Measurements from ENCODE around the gene P3H2.

DNA sequence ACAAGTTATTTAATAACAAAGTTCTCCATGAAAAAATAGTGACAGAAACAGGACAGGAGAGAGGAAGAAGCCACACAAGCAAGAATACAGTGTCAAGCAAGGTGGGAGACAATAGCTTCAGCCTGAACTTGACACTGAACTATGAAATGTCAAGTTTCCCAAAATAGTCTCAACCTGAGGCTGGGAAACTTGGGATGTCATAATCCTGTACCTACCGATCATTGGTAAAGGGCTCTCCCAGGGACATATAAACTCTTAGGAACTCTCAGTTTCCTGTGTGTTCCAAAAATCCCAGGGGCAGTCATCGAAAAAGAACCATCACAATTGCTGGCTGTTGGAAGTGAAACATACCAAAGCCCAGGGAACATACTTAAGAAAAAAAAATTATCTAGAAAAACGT lies 211.6 kb downstream of the P3H2 start:
- TF ChIP-seq EP300 (IDR thresholded peaks at IDR 0.05) (no peak), POLR2A (IDR thresholded peaks at IDR 0.05) (no peak)
- TF ChIP-seq, protein P1, sequence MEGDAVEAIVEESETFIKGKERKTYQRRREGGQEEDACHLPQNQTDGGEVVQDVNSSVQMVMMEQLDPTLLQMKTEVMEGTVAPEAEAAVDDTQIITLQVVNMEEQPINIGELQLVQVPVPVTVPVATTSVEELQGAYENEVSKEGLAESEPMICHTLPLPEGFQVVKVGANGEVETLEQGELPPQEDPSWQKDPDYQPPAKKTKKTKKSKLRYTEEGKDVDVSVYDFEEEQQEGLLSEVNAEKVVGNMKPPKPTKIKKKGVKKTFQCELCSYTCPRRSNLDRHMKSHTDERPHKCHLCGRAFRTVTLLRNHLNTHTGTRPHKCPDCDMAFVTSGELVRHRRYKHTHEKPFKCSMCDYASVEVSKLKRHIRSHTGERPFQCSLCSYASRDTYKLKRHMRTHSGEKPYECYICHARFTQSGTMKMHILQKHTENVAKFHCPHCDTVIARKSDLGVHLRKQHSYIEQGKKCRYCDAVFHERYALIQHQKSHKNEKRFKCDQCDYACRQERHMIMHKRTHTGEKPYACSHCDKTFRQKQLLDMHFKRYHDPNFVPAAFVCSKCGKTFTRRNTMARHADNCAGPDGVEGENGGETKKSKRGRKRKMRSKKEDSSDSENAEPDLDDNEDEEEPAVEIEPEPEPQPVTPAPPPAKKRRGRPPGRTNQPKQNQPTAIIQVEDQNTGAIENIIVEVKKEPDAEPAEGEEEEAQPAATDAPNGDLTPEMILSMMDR (IDR thresholded peaks at IDR 0.05), result no peak

Data from stomach (tissue), 4 donors.